ENCODE data around the gene DBET.
"Not testable (repeated sequence)": the region's sequence is repeated elsewhere in the genome, so short reads cannot be mapped to it uniquely, and the experiment has no call there.

DNA sequence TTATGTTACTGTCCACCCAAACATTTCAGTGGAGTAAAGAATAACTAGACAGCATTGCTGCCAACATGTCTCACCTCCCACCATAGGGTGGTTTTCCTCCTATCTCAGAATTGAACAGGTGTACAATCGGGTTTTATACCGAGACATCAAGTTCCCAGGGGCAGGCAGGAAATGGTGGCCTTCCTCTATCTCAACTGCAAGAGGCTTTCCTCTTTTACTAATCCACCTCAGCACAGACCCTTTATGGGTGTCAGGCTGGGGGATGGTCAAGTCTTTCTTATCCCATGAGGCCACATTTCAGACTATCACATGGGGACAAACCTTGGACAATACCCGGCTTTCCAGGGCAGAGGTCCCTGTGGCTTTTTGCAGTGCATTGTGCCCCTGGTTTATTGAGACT is 48.6 kb downstream of the DBET start:
- TF ChIP-seq, protein P1, sequence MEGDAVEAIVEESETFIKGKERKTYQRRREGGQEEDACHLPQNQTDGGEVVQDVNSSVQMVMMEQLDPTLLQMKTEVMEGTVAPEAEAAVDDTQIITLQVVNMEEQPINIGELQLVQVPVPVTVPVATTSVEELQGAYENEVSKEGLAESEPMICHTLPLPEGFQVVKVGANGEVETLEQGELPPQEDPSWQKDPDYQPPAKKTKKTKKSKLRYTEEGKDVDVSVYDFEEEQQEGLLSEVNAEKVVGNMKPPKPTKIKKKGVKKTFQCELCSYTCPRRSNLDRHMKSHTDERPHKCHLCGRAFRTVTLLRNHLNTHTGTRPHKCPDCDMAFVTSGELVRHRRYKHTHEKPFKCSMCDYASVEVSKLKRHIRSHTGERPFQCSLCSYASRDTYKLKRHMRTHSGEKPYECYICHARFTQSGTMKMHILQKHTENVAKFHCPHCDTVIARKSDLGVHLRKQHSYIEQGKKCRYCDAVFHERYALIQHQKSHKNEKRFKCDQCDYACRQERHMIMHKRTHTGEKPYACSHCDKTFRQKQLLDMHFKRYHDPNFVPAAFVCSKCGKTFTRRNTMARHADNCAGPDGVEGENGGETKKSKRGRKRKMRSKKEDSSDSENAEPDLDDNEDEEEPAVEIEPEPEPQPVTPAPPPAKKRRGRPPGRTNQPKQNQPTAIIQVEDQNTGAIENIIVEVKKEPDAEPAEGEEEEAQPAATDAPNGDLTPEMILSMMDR (IDR thresholded peaks at IDR 0.05), result not testable (repeated sequence)
- not testable (repeated sequence) for TF ChIP-seq POLR2AphosphoS5, POLR2A (IDR thresholded peaks at IDR 0.05)
